ENCODE measurements around the gene CRYBA2. TPM values are rescaled to one million over a fixed set of nuclear protein-coding genes. Genes with fewer than 3 reads are reported as not detected.

The CRYBA2 gene
- total and polyA plus RNA-seq, 2 experiments from 2014 or later = 0.90 TPM; not detected in 1

GRCh38 chr2:219031005-219031738 is 38.0 kb upstream of the CRYBA2 start:
- Histone ChIP-seq H3K4me2 (no peak overlapping the region), H3K36me3 (replicated peaks; ENCODE audit: insufficient read depth, low read depth) (no peaks in the 10 kb centered on the region), H3K9me3 (ENCODE audit: low read depth) (no peaks in the 10 kb centered on the region), H2AFZ (no peak overlapping the region), H3K4me1 (ENCODE audit: insufficient read depth) (no peaks in the 10 kb centered on the region), H3K27me3 (peaks cover 14% of the 10 kb centered on the region), H3K79me2 (no peaks in the 10 kb centered on the region), H3K4me3 (no peak overlapping the region), H3K9me2 (replicated peaks; ENCODE audit: insufficient read depth) (no peaks in the 10 kb centered on the region), H4K20me1 (ENCODE audit: insufficient read depth, poor library complexity, severe bottlenecking) (no peaks in the 10 kb centered on the region), H3K27ac (no peak overlapping the region)
- TF ChIP-seq CTCF (IDR thresholded peaks at IDR 0.05; ENCODE audit: poor library complexity) (no peak), EZH2phosphoT487 (IDR thresholded peaks at IDR 0.05; ENCODE audit: low read depth, severe bottlenecking, unreplicated experiment) (no peak), EZH2 (IDR thresholded peaks at IDR 0.05; ENCODE audit: borderline replicate concordance) (no peak)
- no peak for DNase-seq (ENCODE audit: low spot score)
- WGBS (ENCODE audit: low lambda C conversion rate, missing lambda C conversion rate) = 84% methylated on average over 18 of the region's 21 CpGs

- WGBS (ENCODE audit: low lambda C conversion rate, missing lambda C conversion rate) = 81% methylated on average over 15 of the region's 16 CpGs
- Histone ChIP-seq H4K20me1 (ENCODE audit: insufficient read depth, poor library complexity, severe bottlenecking) (no peaks in the 10 kb centered on the region), H2AFZ (no peak overlapping the region), H3K27ac (no peak overlapping the region), H3K79me2 (no peaks in the 10 kb centered on the region), H3K27me3 (peaks cover 14% of the 10 kb centered on the region), H3K4me2 (no peak overlapping the region), H3K9me3 (ENCODE audit: low read depth) (no peaks in the 10 kb centered on the region), H3K4me3 (no peak overlapping the region), H3K36me3 (replicated peaks; ENCODE audit: insufficient read depth, low read depth) (no peaks in the 10 kb centered on the region), H3K9me2 (replicated peaks; ENCODE audit: insufficient read depth) (no peaks in the 10 kb centered on the region), H3K4me1 (ENCODE audit: insufficient read depth) (no peaks in the 10 kb centered on the region)
- DNase-seq (ENCODE audit: low spot score) = no peak
- TF ChIP-seq EZH2 (IDR thresholded peaks at IDR 0.05; ENCODE audit: borderline replicate concordance) (no peak), EZH2phosphoT487 (IDR thresholded peaks at IDR 0.05; ENCODE audit: low read depth, severe bottlenecking, unreplicated experiment) (no peak), CTCF (IDR thresholded peaks at IDR 0.05; ENCODE audit: poor library complexity) (no peak)
Measured at GRCh38 chr2:219030177-219030940, 37.1 kb upstream of the CRYBA2 start.

- Histone ChIP-seq H3K9me3 (ENCODE audit: low read depth) (no peaks in the 10 kb centered on the region), H4K20me1 (ENCODE audit: insufficient read depth, poor library complexity, severe bottlenecking) (no peaks in the 10 kb centered on the region), H3K4me3 (no peak overlapping the region), H3K9me2 (replicated peaks; ENCODE audit: insufficient read depth) (no peaks in the 10 kb centered on the region), H3K79me2 (no peaks in the 10 kb centered on the region), H2AFZ (no peak overlapping the region), H3K4me1 (ENCODE audit: insufficient read depth) (no peaks in the 10 kb centered on the region), H3K4me2 (no peak overlapping the region), H3K27ac (no peak overlapping the region), H3K27me3 (peaks cover 14% of the 10 kb centered on the region), H3K36me3 (replicated peaks; ENCODE audit: insufficient read depth, low read depth) (no peaks in the 10 kb centered on the region)
- TF ChIP-seq EZH2 (IDR thresholded peaks at IDR 0.05; ENCODE audit: borderline replicate concordance) (no peak), EZH2phosphoT487 (IDR thresholded peaks at IDR 0.05; ENCODE audit: low read depth, severe bottlenecking, unreplicated experiment) (no peak), CTCF (IDR thresholded peaks at IDR 0.05; ENCODE audit: poor library complexity) (peak; percentile 89)
- 52% methylated on average over 9 of the region's 9 CpGs for WGBS (ENCODE audit: low lambda C conversion rate, missing lambda C conversion rate)
- DNase-seq (ENCODE audit: low spot score) = peak; percentile 90
Measured at GRCh38 chr2:219029829-219030165, 36.6 kb upstream of the CRYBA2 start.

Data from hepatocyte (in vitro differentiated cells).